Mesothelial cell of epicardium (in vitro differentiated cells): ENCODE results near the gene SLC38A2. TPM values are rescaled to one million over a fixed set of nuclear protein-coding genes. Genes with fewer than 3 reads are reported as not detected.

Experiments
- DNase-seq, 2 experiments: peaks; one replicate each; pipeline ENCODE4 v3.0.0; 2021; ENCODE audit warnings: low spot score in 2 of 2; ENCODE audit not compliant: unreplicated experiment in 2 of 2
- H3K27ac Mint-ChIP-seq: 2 replicates; pipeline ENCODE4 v1.8.0; 2021; ENCODE audit warnings: mixed read lengths
- H3K27me3 Mint-ChIP-seq: 2 replicates; pipeline ENCODE4 v1.8.0; 2021; ENCODE audit warnings: low read depth, mixed read lengths
- H3K36me3 Mint-ChIP-seq: 2 replicates; pipeline ENCODE4 v1.8.0; 2021; ENCODE audit warnings: mixed read lengths
- H3K4me1 Mint-ChIP-seq: 2 replicates; pipeline ENCODE4 v1.8.0; 2021; ENCODE audit warnings: mixed read lengths
- H3K4me3 Mint-ChIP-seq: 2 replicates; pipeline ENCODE4 v1.8.0; 2021; ENCODE audit warnings: mild to moderate bottlenecking, moderate library complexity, mixed read lengths
- H3K9me3 Mint-ChIP-seq: 2 replicates; pipeline ENCODE4 v1.8.0; 2021; ENCODE audit warnings: mixed read lengths
- total RNA-seq: library from RNA; stranded (reverse); gene quantifications from 3 replicates; pipeline ENCODE4 v1.2.1, GENCODE V29; 2021
- TF ChIP-seq, protein P1 (sequence below): fragments of 200-600 bp; sonication (generic); IDR thresholded peaks from one replicate; pipeline ENCODE4 v1.5.0; 2021; ENCODE audit warnings: antibody characterized with exemption; ENCODE audit not compliant: unreplicated experiment

SLC38A2 gene
- total RNA-seq, 1 donor from 2014 or later = 256 TPM

DNA sequence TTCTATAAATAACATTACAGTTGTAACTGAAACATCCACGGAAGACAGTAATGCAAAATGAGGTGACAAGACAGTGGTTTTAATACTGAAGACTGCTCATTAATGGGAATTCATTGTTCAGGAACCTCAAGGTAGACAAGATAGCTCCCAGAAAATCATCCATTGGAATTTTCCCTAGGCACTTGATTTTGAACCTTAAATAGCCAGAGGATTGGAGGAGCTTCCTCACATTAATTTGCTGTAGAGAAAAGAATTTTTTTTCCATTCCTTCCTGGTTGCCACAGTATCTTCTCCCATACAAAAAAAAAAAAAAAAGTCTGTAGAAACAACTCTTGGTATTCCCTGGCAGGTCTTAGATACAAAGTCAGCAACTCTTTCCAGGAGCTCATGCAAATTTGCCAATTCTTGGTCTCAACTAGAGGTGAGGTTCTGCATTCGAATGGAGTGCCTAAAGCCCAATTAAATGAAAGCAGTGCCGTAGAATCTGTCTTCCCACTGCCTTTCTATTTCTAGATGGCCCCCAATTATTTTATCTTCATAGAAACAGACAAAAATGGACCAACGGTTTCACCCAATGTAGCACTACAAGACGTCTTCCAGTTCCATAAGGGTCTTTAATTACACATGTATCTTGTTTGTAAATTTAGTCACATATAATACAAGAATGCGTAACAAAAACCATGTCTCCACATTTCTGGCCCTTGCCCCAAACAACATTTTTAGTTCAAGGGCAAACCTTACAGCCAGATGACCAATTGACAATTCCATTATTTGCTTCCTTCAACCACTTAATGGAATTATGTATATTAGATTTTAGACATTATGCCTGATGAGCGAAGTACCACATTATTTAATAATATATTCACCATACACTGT lies 13.5 kb downstream of the SLC38A2 start:
- H3K27me3 Mint-ChIP-seq = no peaks in the 10 kb centered on the region
- no peak for DNase-seq
- no peak overlapping the region for H3K4me3 Mint-ChIP-seq
- H3K27ac Mint-ChIP-seq = no peak overlapping the region
- H3K36me3 Mint-ChIP-seq = peaks cover 45% of the 10 kb centered on the region
- TF ChIP-seq, protein P1, sequence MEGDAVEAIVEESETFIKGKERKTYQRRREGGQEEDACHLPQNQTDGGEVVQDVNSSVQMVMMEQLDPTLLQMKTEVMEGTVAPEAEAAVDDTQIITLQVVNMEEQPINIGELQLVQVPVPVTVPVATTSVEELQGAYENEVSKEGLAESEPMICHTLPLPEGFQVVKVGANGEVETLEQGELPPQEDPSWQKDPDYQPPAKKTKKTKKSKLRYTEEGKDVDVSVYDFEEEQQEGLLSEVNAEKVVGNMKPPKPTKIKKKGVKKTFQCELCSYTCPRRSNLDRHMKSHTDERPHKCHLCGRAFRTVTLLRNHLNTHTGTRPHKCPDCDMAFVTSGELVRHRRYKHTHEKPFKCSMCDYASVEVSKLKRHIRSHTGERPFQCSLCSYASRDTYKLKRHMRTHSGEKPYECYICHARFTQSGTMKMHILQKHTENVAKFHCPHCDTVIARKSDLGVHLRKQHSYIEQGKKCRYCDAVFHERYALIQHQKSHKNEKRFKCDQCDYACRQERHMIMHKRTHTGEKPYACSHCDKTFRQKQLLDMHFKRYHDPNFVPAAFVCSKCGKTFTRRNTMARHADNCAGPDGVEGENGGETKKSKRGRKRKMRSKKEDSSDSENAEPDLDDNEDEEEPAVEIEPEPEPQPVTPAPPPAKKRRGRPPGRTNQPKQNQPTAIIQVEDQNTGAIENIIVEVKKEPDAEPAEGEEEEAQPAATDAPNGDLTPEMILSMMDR = no peak
- H3K4me1 Mint-ChIP-seq = peaks cover 9% of the 10 kb centered on the region
- H3K9me3 Mint-ChIP-seq = no peaks in the 10 kb centered on the region

DNA sequence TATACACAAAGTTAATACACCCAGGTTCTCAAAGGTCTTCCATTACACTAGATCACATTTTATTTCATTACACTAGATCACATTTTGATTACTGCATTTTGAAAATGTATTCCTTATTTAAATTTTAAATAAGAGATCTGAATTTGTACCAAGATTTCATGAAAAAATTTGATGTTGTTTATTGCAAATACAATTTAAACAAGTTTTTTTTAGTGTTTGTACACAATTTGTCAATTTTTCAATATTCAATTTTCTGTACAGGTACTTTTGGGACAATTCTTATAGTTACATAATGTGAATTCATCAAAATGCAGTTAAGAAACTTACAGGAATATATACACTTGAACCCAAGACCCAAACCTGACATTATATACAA lies 14.3 kb downstream of the SLC38A2 start:
- TF ChIP-seq, protein P1 = no peak
- Mint-ChIP-seq H3K27me3 (no peaks in the 10 kb centered on the region), H3K4me3 (no peak overlapping the region), H3K4me1 (peaks cover 7% of the 10 kb centered on the region), H3K9me3 (no peaks in the 10 kb centered on the region), H3K27ac (no peak overlapping the region), H3K36me3 (peaks cover 39% of the 10 kb centered on the region)
- DNase-seq = no peak

DNA sequence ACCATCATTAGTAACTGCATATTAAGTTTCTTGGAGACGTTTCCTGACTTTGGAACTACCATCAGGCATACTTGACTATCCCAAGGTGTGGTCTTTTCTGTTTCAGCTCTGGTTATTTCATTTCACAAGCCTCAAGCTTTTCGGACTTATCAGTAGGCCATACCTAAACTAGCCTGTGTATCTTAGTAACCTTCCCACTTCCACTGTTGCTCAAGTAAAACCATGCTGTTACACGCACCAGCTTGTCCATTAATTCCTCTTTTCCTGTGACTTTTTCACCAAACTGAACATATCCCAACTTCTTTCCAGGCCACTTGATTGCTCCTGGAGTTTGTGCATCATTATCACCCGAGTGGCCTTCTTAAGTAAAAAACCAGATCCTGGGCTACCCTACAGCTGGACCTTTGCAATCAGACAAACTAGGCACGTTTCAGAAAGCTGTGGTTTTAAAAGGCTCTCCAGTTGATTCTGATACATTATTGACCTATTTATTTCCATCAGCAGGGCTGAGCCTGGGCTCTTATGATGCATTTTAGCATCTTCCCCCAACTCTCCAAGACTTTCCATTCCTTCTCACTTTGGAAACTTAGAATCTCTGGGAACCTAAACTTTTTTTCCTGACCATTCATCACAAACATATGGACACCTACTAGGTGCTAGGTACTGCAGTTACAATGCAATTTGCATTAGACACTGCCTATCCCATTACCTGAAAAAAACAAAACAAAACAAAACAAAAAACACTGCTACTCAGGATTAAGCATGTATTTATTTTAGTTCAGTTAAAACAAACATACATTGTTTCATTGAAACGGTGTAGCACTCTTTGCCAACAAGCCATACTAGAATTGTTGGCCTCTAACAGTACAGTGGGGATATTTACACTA lies 14.9 kb downstream of the SLC38A2 start:
- no peak overlapping the region for H3K4me3 Mint-ChIP-seq
- H3K27ac Mint-ChIP-seq = peak overlapping the region; percentile 48
- peaks cover 36% of the 10 kb centered on the region for H3K36me3 Mint-ChIP-seq
- H3K4me1 Mint-ChIP-seq = peaks cover 7% of the 10 kb centered on the region
- H3K9me3 Mint-ChIP-seq = no peaks in the 10 kb centered on the region
- no peak for DNase-seq
- H3K27me3 Mint-ChIP-seq = no peaks in the 10 kb centered on the region
- TF ChIP-seq, protein P1 = no peak

DNA sequence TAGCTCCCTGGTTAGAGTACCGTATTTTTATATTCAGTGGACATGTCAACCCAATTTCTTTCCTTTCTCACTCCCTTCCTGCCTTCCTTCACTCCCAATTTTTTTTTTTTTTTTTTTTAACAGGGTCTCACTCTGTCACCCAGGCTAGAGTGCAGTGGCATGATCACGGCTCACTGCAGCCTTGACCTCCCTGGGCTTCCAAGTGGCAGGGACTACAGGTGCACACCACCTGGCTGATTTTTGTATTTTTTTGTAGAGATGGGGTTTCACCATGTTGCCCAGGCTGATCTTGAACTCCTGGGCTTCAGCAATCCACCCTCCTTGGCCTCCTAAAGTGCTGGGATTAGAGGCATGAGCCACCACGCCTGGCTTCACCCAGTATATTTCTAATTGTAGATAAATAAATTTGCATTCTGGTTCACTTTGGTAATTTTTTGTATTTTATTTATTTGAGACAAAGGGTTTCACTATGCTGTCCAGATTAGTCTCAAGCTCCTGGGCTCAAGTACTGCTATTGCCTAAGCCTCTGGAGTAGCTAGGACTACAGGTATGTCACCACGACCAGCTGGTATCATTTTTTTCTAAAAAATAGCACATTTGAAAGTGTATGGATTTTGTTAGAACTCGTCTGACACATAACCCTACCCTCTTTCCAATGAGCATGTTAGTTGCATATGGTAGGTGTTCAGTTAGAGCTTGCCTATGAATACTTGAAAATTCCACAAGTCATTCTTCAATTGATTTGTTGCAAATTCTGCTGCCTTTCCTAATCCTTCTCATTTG lies 15.7 kb downstream of the SLC38A2 start:
- no peaks in the 10 kb centered on the region for H3K9me3 Mint-ChIP-seq
- TF ChIP-seq, protein P1 = no peak
- H3K27me3 Mint-ChIP-seq = no peaks in the 10 kb centered on the region
- no peak overlapping the region for H3K4me3 Mint-ChIP-seq
- no peak overlapping the region for H3K27ac Mint-ChIP-seq
- peaks cover 11% of the 10 kb centered on the region for H3K4me1 Mint-ChIP-seq
- peaks cover 28% of the 10 kb centered on the region for H3K36me3 Mint-ChIP-seq
- no peak for DNase-seq

DNA sequence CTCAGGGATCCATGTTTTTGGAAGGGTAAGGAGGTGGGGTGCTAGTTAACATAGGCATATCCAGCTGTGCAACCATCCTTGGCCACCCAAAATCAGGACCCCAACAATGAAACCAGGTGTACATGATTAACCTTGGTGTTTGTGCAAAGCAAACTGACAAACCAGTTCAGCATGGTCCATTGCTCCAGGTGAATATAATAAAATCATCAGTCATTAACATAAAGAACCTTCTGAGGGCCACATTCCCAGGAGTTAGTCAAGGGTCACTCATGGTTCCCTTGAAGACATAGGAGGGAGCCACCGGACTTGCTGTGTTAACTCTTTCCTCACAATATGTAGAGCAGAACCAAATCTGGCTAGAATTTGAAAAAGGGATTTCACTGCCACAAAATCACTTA lies 17.8 kb downstream of the SLC38A2 start:
- TF ChIP-seq, protein P1 = no peak
- H3K27me3 Mint-ChIP-seq = no peaks in the 10 kb centered on the region
- peaks cover 11% of the 10 kb centered on the region for H3K4me1 Mint-ChIP-seq
- no peak overlapping the region for H3K27ac Mint-ChIP-seq
- no peaks in the 10 kb centered on the region for H3K9me3 Mint-ChIP-seq
- DNase-seq = no peak
- H3K4me3 Mint-ChIP-seq = no peak overlapping the region
- peaks cover 13% of the 10 kb centered on the region for H3K36me3 Mint-ChIP-seq
